ES-I3 (cell line): Measurements from ENCODE around the gene BMP6.
"Not testable (repeated sequence)": the region's sequence is repeated elsewhere in the genome, so short reads cannot be mapped to it uniquely, and the experiment has no call there.

Experiments used
- H3K36me3 ChIP-seq: 2 replicates; pipeline ENCODE4 v1.6.1; 2013; ENCODE audit warnings: mild to moderate bottlenecking, low read length, control low read depth, moderate library complexity; ENCODE audit not compliant: insufficient read depth
- H3K4me1 ChIP-seq: 2 replicates; pipeline ENCODE4 v1.6.1; 2013; ENCODE audit warnings: mild to moderate bottlenecking, control low read depth, low read length; ENCODE audit not compliant: insufficient read depth
- H3K9ac ChIP-seq: 2 replicates; pipeline ENCODE4 v1.6.1; 2013; ENCODE audit warnings: low read depth, mild to moderate bottlenecking, low read length, moderate library complexity
- H3K9me3 ChIP-seq: 2 replicates; pipeline ENCODE4 v1.6.1; 2013; ENCODE audit warnings: mild to moderate bottlenecking, low read length, moderate library complexity; ENCODE audit not compliant: control insufficient read depth, insufficient read depth

Gene BMP6

GRCh38 chr6:7894262-7895124 is 168.6 kb downstream of the BMP6 start:
- Histone ChIP-seq H3K9ac (no peak overlapping the region), H3K4me1 (no peaks in the 10 kb centered on the region), H3K36me3 (peaks cover 32% of the 10 kb centered on the region), H3K9me3 (no peaks in the 10 kb centered on the region)

- Histone ChIP-seq H3K4me1 (no peaks in the 10 kb centered on the region), H3K36me3 (peaks cover 32% of the 10 kb centered on the region), H3K9ac (no peak overlapping the region), H3K9me3 (no peaks in the 10 kb centered on the region)
These were observed 169.2 kb downstream of the BMP6 start for GRCh38 chr6:7895125-7895423.

- no peaks in the 10 kb centered on the region for H3K4me1 ChIP-seq
- H3K9ac ChIP-seq = no peak overlapping the region
- no peaks in the 10 kb centered on the region for H3K9me3 ChIP-seq
- H3K36me3 ChIP-seq = peaks cover 34% of the 10 kb centered on the region
These were observed 170.6 kb downstream of the BMP6 start for GRCh38 chr6:7896465-7896987.

- no peaks in the 10 kb centered on the region for H3K9me3 ChIP-seq
- H3K4me1 ChIP-seq = no peaks in the 10 kb centered on the region
- H3K36me3 ChIP-seq = peaks cover 36% of the 10 kb centered on the region
- no peak overlapping the region for H3K9ac ChIP-seq
These were observed 171.7 kb downstream of the BMP6 start for GRCh38 chr6:7897461-7898192.

- peaks cover 36% of the 10 kb centered on the region for H3K36me3 ChIP-seq
- H3K9me3 ChIP-seq, H3K4me1 ChIP-seq, H3K9ac ChIP-seq: not testable (repeated sequence)
These were observed 172.3 kb downstream of the BMP6 start for GRCh38 chr6:7898193-7898586.

GRCh38 chr6:7899101-7899888 is 173.4 kb downstream of the BMP6 start:
- Histone ChIP-seq H3K9me3 (no peaks in the 10 kb centered on the region), H3K4me1 (no peaks in the 10 kb centered on the region), H3K36me3 (peaks cover 27% of the 10 kb centered on the region), H3K9ac (no peak overlapping the region)

GRCh38 chr6:7899889-7900213 is 174.0 kb downstream of the BMP6 start:
- H3K9me3 ChIP-seq = no peaks in the 10 kb centered on the region
- peaks cover 24% of the 10 kb centered on the region for H3K36me3 ChIP-seq
- no peak overlapping the region for H3K9ac ChIP-seq
- H3K4me1 ChIP-seq = no peaks in the 10 kb centered on the region

GRCh38 chr6:7900621-7901020 is 174.7 kb downstream of the BMP6 start:
- no peak overlapping the region for H3K9ac ChIP-seq

GRCh38 chr6:7901056-7901455 is 175.2 kb downstream of the BMP6 start:
- H3K9ac ChIP-seq = no peak overlapping the region
- H3K36me3 ChIP-seq = peaks cover 22% of the 10 kb centered on the region
- no peaks in the 10 kb centered on the region for H3K4me1 ChIP-seq
- no peaks in the 10 kb centered on the region for H3K9me3 ChIP-seq

More at GRCh38 chr6:7900621-7901020, 174.7 kb downstream of the BMP6 start:
- H3K4me1 ChIP-seq = no peaks in the 10 kb centered on the region
- H3K9me3 ChIP-seq = no peaks in the 10 kb centered on the region
- peaks cover 22% of the 10 kb centered on the region for H3K36me3 ChIP-seq

- Histone ChIP-seq H3K9me3 (no peaks in the 10 kb centered on the region), H3K4me1 (no peaks in the 10 kb centered on the region), H3K9ac (no peak overlapping the region), H3K36me3 (peaks cover 22% of the 10 kb centered on the region)
These were observed 175.9 kb downstream of the BMP6 start for GRCh38 chr6:7901780-7902179.

GRCh38 chr6:7902221-7902620 is 176.3 kb downstream of the BMP6 start:
- Histone ChIP-seq H3K36me3 (peaks cover 21% of the 10 kb centered on the region), H3K9ac (no peak overlapping the region), H3K4me1 (no peaks in the 10 kb centered on the region), H3K9me3 (no peaks in the 10 kb centered on the region)

GRCh38 chr6:7902867-7903266 is 177.0 kb downstream of the BMP6 start:
- peaks cover 15% of the 10 kb centered on the region for H3K36me3 ChIP-seq
- no peaks in the 10 kb centered on the region for H3K4me1 ChIP-seq
- no peak overlapping the region for H3K9ac ChIP-seq
- H3K9me3 ChIP-seq = no peaks in the 10 kb centered on the region

- H3K4me1 ChIP-seq = no peaks in the 10 kb centered on the region
- no peaks in the 10 kb centered on the region for H3K9me3 ChIP-seq
- H3K36me3 ChIP-seq = peaks cover 15% of the 10 kb centered on the region
- no peak overlapping the region for H3K9ac ChIP-seq
These were observed 177.8 kb downstream of the BMP6 start for GRCh38 chr6:7903673-7904072.

GRCh38 chr6:7904654-7905319 is 178.9 kb downstream of the BMP6 start:
- H3K9me3 ChIP-seq = no peaks in the 10 kb centered on the region
- no peak overlapping the region for H3K9ac ChIP-seq
- peaks cover 10% of the 10 kb centered on the region for H3K36me3 ChIP-seq
- H3K4me1 ChIP-seq = peaks cover 5% of the 10 kb centered on the region; the same call in 1 of the 2 replicates
